Astrocyte of the hippocampus (primary cell): ENCODE measurements around the gene RBM12.
"Not testable (repeated sequence)": the region's sequence is repeated elsewhere in the genome, so short reads cannot be mapped to it uniquely, and the experiment has no call there.

Source experiments
- DNase-seq: peaks from one replicate; pipeline ENCODE4 v3.0.0; 2011; ENCODE audit warnings: low read depth, low spot score

RBM12 gene

DNA sequence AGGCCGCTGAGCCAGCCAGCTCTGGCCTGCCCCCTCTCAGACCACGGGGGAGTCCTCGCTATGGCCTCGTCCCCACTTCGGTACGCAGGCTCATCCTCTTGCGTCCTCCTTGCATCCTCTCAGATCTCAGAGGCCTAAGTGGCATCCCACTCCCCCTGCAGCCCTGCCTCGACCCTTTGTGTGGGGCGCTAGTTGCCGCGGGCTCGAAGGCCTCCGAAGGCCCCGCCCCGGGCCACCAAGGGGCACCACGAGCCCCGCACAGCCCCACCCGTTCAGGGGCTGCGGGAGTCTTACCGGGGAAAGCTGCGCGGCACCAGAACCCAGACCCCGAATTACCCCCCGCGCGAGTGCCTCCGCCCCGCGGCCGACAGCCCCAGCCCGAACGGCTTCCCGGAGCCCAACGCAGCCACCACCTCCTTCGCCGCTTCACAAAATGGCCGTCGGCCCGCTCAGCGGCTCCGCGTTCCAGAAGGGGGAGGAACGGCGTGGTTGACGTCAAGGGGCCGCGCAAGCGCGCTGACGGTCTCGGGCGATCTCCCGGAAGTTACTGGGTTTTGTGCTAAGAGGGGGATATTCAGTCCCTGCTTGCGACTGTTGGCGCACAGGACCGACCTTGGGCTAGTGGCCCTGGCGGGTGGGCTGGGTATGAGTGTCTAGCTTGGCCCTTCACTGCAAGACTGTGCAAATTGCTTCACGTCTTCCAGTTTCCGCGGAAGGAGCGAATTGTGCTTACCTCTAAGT lies at the start of gene RBM12, which contains the start of gene CPNE1:
Gene RBM12, minus strand, starts transcription at position 435 of the 741 bp plus-strand sequence. CDS start 9,578 bp downstream, outside the sequence.
Gene CPNE1, minus strand, starts transcription at position 435 of the 741 bp plus-strand sequence. CDS start 31,977 bp downstream, outside the sequence.
- DNase-seq: peak; percentile 97

- no peak for DNase-seq
These were observed 49.4 kb upstream of the RBM12 start for GRCh38 chr20:35714127-35714526.

GRCh38 chr20:35713120-35713519 lies 48.4 kb upstream of the RBM12 start:
- DNase-seq: not testable (repeated sequence)

- DNase-seq: no peak
These were observed 47.0 kb upstream of the RBM12 start for GRCh38 chr20:35711588-35712209.

GRCh38 chr20:35710884-35711587 lies 46.3 kb upstream of the RBM12 start:
- DNase-seq: no peak

DNA sequence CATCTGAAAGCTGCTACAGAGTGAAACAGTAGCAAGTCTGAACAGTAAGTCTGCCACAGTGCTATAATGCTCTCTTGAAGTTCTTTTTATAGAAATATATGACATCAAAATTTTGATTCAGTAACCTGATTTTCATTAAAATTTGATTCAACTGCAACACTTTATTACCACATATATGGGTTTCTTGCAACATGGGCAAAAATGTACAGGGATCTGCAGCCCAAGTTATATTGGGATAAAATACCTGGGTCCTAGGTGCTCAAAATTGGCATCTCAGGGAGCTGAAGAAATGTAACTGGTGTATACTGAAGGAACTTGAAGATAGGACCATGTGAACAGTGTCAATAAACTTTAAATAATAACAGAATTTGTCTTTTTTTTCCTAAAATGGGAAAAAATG lies 45.3 kb upstream of the RBM12 start:
- DNase-seq: no peak

- DNase-seq: no peak
These were observed 44.6 kb upstream of the RBM12 start for GRCh38 chr20:35709259-35709658.

- no peak for DNase-seq
These were observed 43.8 kb upstream of the RBM12 start for GRCh38 chr20:35708502-35708901.

GRCh38 chr20:35706591-35707529 lies 42.2 kb upstream of the RBM12 start:
- DNase-seq: not testable (repeated sequence)

- not testable (repeated sequence) for DNase-seq
These were observed 41.2 kb upstream of the RBM12 start for GRCh38 chr20:35705894-35706293.

DNA sequence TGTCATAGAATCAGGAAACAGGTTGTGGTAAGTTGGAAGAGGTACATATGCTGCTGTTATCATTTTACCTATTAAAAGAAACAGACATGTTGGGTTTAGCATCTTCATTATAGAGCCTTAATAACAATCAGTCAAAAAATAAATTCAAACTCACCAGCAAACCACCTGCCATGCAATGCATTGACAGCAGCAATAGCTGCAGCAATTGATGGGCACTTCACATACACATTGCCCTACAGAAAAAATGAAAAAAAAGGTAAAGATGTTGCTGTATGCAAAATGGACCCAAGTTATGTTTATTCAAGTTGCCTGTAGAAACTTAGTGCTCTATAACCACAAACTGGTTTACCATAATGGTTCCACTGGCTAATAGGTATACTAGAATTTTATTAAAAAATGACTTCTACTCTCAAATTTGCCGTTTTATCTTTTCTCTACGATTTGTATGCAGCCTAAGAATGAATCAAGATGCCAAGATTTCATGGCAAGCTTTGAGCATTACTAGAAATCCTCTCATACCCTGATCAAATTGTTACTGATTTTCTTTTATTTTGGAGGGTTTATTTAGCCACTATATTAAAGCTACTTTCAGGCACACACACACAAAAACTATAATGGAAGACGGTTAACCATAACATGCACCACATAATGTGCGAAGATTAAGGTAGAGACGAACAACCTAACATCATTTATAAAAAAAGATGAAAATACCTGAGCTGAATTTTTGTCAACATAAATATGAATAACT lies 40.0 kb upstream of the RBM12 start:
- DNase-seq: no peak

GRCh38 chr20:35702824-35703695 lies 38.4 kb upstream of the RBM12 start:
- DNase-seq: no peak

DNA sequence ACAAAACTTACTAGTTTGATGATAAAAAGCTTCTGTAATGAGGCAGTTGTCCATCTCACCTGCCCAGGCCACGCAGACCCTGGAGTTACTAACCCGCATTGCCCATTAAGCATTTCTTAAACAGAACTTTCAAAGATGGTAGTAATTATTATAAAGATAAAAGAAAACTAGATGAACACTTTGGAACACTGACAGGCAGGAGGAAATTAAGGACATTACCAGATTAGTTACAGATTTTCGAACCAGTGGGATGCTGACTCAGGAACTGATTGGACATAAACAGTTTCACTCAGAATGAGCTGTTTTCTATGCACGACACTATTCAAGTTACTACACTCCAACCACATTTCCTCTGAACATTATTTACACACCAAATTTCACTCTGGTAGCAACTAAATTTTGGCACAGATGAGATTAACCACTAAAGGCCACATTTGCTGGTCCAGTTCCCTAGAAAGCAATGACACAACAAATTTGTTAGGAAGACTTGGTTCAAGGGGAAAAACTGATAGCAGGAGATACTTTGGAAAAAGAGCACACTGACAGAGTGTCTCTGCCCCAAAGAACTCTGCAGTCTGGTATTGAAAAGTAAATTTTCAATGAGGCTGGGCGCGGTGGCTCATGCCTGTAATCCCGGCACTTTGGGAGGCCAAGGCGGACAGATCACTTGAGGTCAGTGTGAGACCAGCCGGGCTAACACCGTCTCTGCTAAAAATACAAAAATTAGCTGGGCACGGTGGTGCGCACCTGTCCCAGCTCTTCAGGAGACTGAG lies 37.5 kb upstream of the RBM12 start:
- no peak for DNase-seq

DNA sequence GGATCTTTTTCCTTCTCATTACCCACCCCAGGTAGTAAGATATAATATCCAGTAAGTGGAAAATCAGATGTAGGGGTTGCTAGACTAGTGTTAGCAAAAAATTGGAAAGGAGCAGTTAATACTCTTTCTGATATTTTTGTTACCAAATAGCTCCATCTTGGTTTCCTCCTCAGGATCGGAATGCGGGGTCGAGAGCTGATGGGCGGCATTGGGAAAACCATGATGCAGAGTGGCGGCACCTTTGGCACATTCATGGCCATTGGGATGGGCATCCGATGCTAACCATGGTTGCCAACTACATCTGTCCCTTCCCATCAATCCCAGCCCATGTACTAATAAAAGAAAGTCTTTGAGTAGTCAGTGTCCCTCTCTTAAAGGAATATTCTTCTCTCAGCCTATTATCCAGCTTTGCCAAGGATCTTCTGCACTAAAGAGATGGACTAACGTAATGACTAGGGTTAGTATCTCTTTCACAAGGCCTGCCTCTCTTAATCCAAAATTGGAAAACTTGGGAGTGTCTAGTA lies 36.0 kb upstream of the RBM12 start:
- DNase-seq: no peak

DNA sequence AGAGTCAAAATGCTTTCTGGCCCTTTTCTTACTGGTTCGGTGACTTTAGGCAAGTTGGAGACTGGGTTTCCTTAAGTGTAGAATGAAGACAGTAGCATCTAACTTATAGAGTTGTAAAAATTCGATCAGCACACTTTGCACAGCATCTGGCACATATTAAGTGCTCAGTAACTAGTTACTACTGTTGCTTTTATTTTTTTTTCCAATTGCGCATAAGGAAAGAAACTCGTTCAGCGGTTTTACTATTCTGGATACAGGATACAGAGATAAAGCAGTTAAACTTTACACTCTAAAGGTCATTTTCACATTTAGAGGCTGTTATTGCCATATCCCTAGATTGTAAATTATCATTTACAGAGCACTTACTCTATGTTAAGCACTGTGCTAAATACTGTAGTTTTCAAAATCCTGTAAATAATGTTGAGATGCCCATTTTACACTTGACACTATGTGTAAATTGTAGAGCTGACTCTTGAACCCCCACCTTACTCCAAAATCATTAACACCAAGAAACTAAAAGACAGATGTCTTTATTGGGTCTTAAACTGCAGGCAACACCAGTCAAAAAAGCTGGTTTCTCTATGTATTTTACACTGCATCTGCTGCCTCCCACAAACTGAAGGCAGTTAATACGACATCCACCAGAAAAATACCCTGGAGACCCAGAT lies 35.4 kb upstream of the RBM12 start:
- no peak for DNase-seq

GRCh38 chr20:35699127-35699956 lies 34.6 kb upstream of the RBM12 start, which contains the start of the genes NFS1 and ROMO1:
NFS1 (minus strand) TSS chr20:35699352; CDS start chr20:35699288, 64 bp downstream.
ROMO1 (plus strand) TSS chr20:35699405; CDS start chr20:35699633, 228 bp downstream.
- DNase-seq: peak; percentile 95
